PC-9 (cell line): ENCODE results near the gene SPESP1. TPM values are rescaled to one million over a fixed set of nuclear protein-coding genes. Genes with fewer than 3 reads are reported as not detected.

ENCODE experiments used
- BruUV-seq: library from RNA; stranded (reverse); fragments of 400-500 nt; replicated peaks from 2 replicates; lab custom pipeline; 2021; lab: Mats Ljungman, UMichigan
- CTCF ChIA-PET: fragments of 300-600 bp; sonication (Branson Sonifier 250); formaldehyde crosslinking; loops from one replicate; lab custom pipeline; 2022; ENCODE audit warnings: antibody characterized with exemption; lab: Charles Lee
- POLR2A ChIA-PET: fragments of 300-600 bp; sonication (Branson Sonifier 250); formaldehyde crosslinking; loops from one replicate; lab custom pipeline; 2022; ENCODE audit warnings: antibody characterized with exemption; ENCODE audit not compliant: unreplicated experiment; lab: Charles Lee
- DNase-seq, 2 experiments: peaks; one replicate each; pipeline versions ENCODE4 v3.0.0 to v3.0.0-alpha.2; 2015 to 2022; ENCODE audit warnings: mixed read lengths in 1 of 2
- H2AFZ ChIP-seq: fragments of 200-600 bp; sonication (generic); 2 replicates; pipeline ENCODE4 v1.8.1; 2017; ENCODE audit warnings: antibody characterized with exemption
- H3F3A ChIP-seq: fragments of 200-600 bp; sonication (generic); 2 replicates; pipeline ENCODE4 v1.8.1; 2017; ENCODE audit warnings: antibody characterized with exemption, mild to moderate bottlenecking, low read depth; ENCODE audit not compliant: insufficient read depth
- H3K27ac ChIP-seq: fragments of 200-600 bp; sonication (generic); 2 replicates; pipeline ENCODE4 v1.6.1; 2016; ENCODE audit warnings: mixed run types
- H3K27me3 ChIP-seq: fragments of 200-600 bp; sonication (generic); 2 replicates; pipeline ENCODE4 v1.6.1; 2016; ENCODE audit warnings: low read depth, mixed run types; ENCODE audit not compliant: insufficient read depth
- H3K36me3 ChIP-seq: fragments of 200-600 bp; sonication (generic); 2 replicates; pipeline ENCODE4 v1.6.1; 2016; ENCODE audit warnings: low read depth, mixed run types
- H3K4me1 ChIP-seq: fragments of 200-600 bp; sonication (generic); replicated peaks from 2 replicates; pipeline ENCODE4 v1.6.1; 2016; ENCODE audit warnings: mixed run types; ENCODE audit not compliant: insufficient read depth
- H3K4me2 ChIP-seq: fragments of 200-600 bp; sonication (generic); 2 replicates; pipeline ENCODE4 v1.6.1; 2017; ENCODE audit warnings: mixed run types
- H3K4me3 ChIP-seq: fragments of 200-600 bp; sonication (generic); 2 replicates; pipeline ENCODE4 v1.6.1; 2016; ENCODE audit warnings: mixed run types
- H3K79me2 ChIP-seq: fragments of 200-600 bp; sonication (generic); 2 replicates; pipeline ENCODE4 v1.6.1; 2017; ENCODE audit warnings: low read depth, mixed run types
- H3K9me2 ChIP-seq: fragments of 200-600 bp; sonication (generic); 2 replicates; pipeline ENCODE4 v1.8.1; 2017; ENCODE audit warnings: mild to moderate bottlenecking; ENCODE audit not compliant: insufficient read depth
- H3K9me3 ChIP-seq: fragments of 200-600 bp; sonication (generic); 2 replicates; pipeline ENCODE4 v1.8.1; 2016; ENCODE audit warnings: low read depth; ENCODE audit not compliant: insufficient read depth
- H4K20me1 ChIP-seq: fragments of 200-600 bp; sonication (generic); 2 replicates; pipeline ENCODE4 v1.8.1; 2017; ENCODE audit not compliant: insufficient read depth
- CTCF ChIP-seq: fragments of 200-600 bp; sonication (generic); conservative IDR thresholded peaks from 2 replicates; pipeline ENCODE4 v1.6.1; 2017; ENCODE audit warnings: mixed run types, antibody characterized with exemption, mild to moderate bottlenecking, moderate library complexity
- EZH2 ChIP-seq: fragments of 200-600 bp; sonication (generic); IDR thresholded peaks from 2 replicates; pipeline ENCODE4 v1.8.0; 2017; ENCODE audit warnings: antibody characterized with exemption, low read depth
- intact Hi-C: fragments of 100-400 bp; cut with micrococcal nuclease; formaldehyde crosslinking; loops from one replicate; pipeline ENCODE4 v1.10.0; 2022; ENCODE audit not compliant: unreplicated experiment
- total RNA-seq: library from RNA; stranded (reverse); gene quantifications from 2 replicates; pipeline ENCODE4 v1.2.3, GENCODE V29; 2021

Gene SPESP1
- total RNA-seq, 1 experiment from 2014 or later, result not detected

DNA sequence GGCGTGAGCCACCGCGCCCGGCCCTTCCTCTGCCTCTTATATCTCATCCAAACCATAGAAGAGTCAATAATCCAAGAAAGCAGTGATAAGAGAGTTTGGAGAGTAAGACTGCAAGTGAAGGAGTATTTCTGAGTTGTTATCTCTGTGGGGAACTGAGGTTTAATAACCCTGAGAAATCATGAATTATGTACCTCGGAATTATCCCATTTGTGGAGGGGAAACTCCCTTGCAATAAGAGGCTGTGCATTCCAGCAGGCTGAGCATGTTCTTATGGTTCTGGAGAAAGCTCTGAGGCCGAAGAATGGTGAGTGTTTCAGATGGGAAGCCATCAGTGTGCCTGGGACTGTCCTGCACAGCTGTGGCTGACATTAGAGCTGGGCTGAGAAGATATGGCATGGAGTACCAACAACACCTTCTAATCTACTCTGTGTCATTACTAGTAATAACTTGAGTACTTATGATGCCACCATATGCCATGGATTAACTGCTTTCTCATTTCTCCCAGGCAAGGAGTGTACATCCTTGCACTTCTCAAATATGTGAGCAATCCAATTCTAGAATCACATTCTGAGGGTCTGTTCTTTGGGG, 52.7 kb downstream of the SPESP1 start:
- no peaks in the 10 kb centered on the region for H3F3A ChIP-seq
- no peaks in the 10 kb centered on the region for H3K27me3 ChIP-seq
- H3K4me1 ChIP-seq, result no peaks in the 10 kb centered on the region
- ChIA-PET CTCF (interaction anchor here (0.5 kb wide), 1 partner anchor 742 kb away, joined by 3 read pairs; no protein-coding TSS in a partner anchor), POLR2A (no interaction called here)
- H3K4me3 ChIP-seq, result no peak overlapping the region
- no peak overlapping the region for H3K27ac ChIP-seq
- intact Hi-C loops, result no loop called here
- H4K20me1 ChIP-seq, result no peaks in the 10 kb centered on the region
- no peak for DNase-seq
- H3K36me3 ChIP-seq, result no peaks in the 10 kb centered on the region
- BruUV-seq, result no TSS peak
- no peaks in the 10 kb centered on the region for H3K79me2 ChIP-seq
- H3K4me2 ChIP-seq, result no peak overlapping the region
- TF ChIP-seq CTCF, result no peak
- TF ChIP-seq EZH2, result no peak
- no peaks in the 10 kb centered on the region for H3K9me3 ChIP-seq
- no peaks in the 10 kb centered on the region for H3K9me2 ChIP-seq
- no peak overlapping the region for H2AFZ ChIP-seq

DNA sequence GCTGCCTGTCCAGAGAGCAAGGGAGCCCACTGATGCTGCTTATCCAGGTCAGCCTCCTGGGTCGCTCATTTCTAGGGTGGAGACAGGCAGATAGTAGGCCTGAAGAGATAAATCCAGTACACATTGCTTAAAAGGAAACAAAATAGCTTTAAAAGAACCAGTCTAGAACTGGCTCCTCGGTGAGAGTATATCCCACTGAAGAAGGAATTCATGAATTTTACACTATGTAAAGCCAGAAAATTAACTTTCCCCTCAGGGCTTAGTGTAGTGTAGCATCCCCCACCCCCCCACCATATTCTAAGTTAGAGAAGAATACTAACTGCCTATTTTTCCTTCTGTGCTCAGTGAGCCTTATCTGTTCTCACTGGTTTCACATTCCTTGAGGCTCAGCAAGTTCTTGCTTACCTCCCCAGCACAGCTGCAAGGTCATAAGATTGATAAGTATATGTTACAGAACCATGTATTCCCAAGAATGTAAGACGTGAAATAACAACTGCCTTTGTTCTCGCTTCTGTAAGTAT, 53.7 kb downstream of the SPESP1 start:
- Histone ChIP-seq H3K9me3 (no peaks in the 10 kb centered on the region), H3F3A (no peaks in the 10 kb centered on the region), H3K27ac (no peak overlapping the region), H3K4me1 (no peaks in the 10 kb centered on the region), H3K27me3 (no peaks in the 10 kb centered on the region), H3K4me3 (no peak overlapping the region), H3K4me2 (no peak overlapping the region), H2AFZ (no peak overlapping the region), H3K79me2 (no peaks in the 10 kb centered on the region), H4K20me1 (no peaks in the 10 kb centered on the region), H3K9me2 (no peaks in the 10 kb centered on the region), H3K36me3 (no peaks in the 10 kb centered on the region)
- ChIA-PET POLR2A (no interaction called here), CTCF (interaction anchor here (0.6 kb wide), 1 partner anchor 9 kb away, joined by 4 read pairs; no protein-coding TSS in a partner anchor)
- intact Hi-C loops, result no loop called here
- TF ChIP-seq EZH2 (no peak), CTCF (no peak)
- no peak for DNase-seq
- BruUV-seq, result no TSS peak

- no peak for DNase-seq
- Histone ChIP-seq H3K27me3 (no peaks in the 10 kb centered on the region), H3K36me3 (no peaks in the 10 kb centered on the region), H3K4me2 (no peak overlapping the region), H3K9me3 (no peaks in the 10 kb centered on the region), H3K9me2 (no peaks in the 10 kb centered on the region), H2AFZ (no peak overlapping the region), H3K27ac (no peak overlapping the region), H3K4me1 (no peaks in the 10 kb centered on the region), H3K79me2 (no peaks in the 10 kb centered on the region), H4K20me1 (no peaks in the 10 kb centered on the region), H3K4me3 (no peak overlapping the region), H3F3A (no peaks in the 10 kb centered on the region)
- intact Hi-C loops, result no loop called here
- ChIA-PET CTCF (interaction anchor here (0.6 kb wide), 1 partner anchor 9 kb away, joined by 4 read pairs; no protein-coding TSS in a partner anchor), POLR2A (no interaction called here)
- TF ChIP-seq CTCF, result no peak
- no peak for TF ChIP-seq EZH2
- no TSS peak for BruUV-seq
Measured at GRCh38 chr15:68984586-68984985, 54.3 kb downstream of the SPESP1 start.
